DMS153 treated with DMSO at 0.1 percent for 48 hours (cell line): ENCODE results near the gene CDH22.
A peak's percentile ranks its signal among the peaks of the same experiment; 100 is the strongest.

Source experiments
- DNase-seq: peaks from one replicate; lab custom pipeline; 2025; ENCODE audit not compliant: unreplicated experiment; lab: John Stamatoyannopoulos, UW

CDH22 gene, protein sequence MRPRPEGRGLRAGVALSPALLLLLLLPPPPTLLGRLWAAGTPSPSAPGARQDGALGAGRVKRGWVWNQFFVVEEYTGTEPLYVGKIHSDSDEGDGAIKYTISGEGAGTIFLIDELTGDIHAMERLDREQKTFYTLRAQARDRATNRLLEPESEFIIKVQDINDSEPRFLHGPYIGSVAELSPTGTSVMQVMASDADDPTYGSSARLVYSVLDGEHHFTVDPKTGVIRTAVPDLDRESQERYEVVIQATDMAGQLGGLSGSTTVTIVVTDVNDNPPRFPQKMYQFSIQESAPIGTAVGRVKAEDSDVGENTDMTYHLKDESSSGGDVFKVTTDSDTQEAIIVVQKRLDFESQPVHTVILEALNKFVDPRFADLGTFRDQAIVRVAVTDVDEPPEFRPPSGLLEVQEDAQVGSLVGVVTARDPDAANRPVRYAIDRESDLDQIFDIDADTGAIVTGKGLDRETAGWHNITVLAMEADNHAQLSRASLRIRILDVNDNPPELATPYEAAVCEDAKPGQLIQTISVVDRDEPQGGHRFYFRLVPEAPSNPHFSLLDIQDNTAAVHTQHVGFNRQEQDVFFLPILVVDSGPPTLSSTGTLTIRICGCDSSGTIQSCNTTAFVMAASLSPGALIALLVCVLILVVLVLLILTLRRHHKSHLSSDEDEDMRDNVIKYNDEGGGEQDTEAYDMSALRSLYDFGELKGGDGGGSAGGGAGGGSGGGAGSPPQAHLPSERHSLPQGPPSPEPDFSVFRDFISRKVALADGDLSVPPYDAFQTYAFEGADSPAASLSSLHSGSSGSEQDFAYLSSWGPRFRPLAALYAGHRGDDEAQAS

DNA sequence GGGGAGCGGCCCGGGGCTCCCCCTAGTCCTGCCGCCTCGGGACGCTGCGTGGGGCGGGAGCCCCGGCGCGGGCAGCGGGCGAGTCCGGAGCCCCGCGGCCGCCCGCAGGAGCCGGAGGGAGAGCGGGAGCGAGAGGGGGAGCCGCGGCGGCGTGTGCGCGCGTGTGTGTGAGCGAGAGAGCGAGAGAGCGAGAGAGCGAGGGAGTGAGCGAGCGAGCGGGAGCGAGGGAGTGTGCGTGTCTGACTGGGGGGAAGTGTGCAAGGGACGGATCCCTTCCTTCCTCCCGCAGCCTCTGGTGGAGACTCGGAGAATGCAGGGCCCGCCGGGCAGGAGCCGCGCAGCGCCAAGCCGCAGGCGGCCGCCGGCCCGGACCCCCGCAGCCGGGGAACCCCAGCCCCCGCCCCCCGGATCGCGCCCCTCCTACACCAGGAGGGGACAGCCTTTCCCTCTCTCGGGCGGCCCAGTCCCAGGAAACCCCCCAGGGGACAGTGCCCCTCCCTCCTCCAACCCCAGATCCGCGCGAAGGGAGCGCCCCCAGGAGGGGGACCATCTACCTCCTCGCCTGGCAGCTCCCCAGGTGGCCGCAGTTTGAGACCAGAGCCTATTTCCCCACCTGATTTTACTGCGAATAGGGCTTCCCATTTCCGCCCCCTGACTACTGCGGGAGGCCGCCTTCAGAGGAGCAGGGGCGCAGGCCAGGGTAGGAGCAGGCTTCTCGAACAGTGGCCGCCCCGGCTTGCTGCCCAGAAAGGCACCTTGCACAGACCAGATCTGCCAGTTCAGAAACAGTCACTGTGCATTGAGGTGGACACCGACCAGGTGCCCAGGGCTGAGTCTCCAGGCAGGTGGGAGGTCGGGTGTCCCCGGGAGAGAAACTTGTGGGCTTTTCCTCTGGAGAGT lies at the start of gene CDH22:
TSS of gene CDH22 (minus strand) at position 241 of the 900 bp plus-strand sequence. CDS start 57,204 bp downstream, outside the sequence.
- peak; percentile 6 for DNase-seq

DNA sequence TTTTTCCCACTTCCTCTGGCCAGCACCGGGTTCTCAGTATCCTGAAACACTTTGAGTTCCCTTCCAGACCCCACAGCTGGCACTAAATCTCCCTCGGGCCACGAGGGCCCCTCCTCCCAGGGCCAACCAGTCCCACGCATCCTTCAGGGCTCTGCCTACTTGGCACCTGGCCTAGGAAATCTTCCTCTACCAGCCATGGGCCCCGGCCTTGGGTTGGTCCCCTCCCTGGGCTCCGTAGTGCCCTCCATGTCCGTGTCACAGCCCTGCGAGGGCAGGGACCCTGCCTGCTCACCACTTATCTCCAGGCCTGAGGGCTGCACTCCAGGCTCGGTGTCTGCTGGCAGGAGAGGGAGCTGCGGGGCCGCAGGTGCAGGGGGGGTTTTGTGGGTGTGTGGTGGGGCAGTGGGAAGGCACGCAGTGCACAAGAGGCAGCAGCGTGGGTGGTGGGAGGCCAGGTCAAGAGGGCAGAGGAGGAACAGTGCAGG lies 48.8 kb upstream of the CDH22 start:
- DNase-seq = no peak

DNA sequence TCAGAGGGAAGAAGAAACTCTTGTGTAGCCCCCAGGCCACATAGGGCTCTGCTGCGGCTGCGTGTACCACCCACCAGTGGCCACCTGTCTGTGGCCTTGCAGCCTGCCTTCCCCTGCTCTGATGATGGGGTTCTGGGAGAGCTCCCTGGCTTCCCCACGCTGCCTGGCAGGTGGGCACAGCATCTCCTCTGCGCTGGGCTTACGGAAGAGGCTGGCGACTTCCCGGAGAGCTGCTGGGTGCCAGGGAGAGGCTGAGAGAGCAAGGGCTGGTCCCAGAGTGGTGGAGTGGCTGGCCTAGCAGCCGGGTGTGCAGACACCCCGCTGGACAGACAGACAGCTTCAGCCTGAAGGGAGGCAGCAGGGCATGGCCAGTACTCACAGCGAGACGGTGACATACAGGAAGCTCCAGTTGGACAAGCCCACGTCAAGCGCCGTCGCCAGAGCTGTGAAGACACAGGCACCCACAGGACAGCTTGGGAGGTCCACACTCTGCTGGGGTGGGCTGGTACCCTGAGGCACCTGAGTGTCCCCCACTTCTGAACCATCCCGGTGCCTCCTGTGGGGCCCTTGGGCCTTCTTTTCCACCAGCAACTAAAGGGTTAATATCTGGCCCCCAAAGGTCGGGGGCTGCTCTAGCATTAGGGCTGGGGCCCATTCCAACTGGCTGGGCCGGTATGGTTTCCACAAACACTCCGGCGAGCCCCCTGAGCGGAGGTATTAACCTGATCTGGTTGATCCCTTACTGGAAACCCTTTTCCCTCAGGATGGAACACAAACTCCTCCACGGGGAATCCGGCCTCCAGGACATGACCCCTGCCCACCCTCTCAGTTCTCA lies 48.1 kb upstream of the CDH22 start:
- no peak for DNase-seq

DNA sequence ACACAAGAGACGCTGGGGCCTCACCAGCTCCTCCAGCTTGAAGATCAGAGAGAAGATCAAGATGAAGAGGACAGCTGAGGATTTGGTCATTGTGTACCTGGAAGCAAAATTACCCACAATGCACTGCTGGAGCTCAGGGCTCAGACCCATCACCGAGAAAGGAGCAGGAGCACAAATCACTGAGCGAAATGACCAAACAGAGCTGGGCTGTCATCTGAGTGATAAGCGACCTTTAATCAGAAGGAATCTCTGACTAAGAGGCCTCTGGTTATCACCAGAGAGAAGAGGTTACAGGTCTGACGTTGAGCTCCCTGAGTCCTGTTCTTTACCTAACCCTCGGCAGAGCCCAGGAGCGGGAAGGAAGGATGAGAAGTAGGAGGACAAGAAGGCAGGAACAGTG lies 47.5 kb upstream of the CDH22 start:
- DNase-seq = no peak

DNA sequence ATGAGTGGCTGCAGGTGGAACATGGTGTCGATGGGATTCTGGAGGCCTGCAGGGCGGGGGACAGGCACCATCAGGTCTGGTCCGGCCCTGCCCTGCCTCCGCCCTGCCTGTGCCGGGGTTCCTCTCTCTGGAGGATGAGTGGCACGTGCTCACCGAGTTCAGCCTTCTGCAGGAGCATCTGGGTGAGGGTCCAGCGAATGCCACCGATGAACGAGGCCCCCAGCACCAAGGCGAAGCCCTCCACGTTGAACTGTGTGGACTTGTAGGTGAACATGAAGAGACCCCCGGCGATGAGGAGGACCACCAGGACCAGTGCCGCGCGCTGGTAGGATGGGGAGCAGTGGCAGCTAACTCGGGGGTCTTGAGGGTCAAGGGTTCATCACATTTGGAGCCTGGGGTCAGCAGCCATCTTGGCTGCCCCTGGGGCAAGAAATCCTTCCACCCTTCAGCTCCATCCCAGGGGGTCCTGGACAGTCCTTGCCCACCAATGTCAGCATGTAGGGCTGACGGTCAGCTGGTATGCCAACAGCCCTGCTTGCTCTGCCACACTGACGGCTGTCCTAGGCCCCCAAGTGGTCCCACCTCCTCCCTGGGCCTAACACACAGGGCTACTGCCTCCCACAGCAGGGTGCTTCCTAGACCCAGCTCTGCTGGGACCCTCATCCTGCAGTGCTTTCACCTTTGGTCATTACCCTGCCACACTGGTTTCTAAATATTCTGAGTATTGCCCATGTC lies 46.8 kb upstream of the CDH22 start:
- DNase-seq = no peak

DNA sequence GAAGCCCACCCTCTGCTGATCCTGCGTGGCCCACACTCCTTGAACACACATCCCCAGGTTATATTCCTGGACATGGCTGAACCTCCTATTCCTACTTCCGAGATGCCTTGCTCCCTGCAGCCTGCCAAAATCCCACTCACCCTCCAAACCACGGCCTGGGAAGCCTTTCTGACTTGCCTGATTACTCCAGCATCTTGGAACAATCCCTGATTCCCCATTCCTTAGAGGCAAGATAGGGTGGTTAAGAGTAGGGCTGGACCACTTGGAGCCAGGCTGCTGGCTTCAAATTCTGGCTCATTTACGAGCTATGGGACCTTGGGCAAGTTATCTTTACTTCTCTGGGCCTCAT lies 45.9 kb upstream of the CDH22 start:
- no peak for DNase-seq

DNA sequence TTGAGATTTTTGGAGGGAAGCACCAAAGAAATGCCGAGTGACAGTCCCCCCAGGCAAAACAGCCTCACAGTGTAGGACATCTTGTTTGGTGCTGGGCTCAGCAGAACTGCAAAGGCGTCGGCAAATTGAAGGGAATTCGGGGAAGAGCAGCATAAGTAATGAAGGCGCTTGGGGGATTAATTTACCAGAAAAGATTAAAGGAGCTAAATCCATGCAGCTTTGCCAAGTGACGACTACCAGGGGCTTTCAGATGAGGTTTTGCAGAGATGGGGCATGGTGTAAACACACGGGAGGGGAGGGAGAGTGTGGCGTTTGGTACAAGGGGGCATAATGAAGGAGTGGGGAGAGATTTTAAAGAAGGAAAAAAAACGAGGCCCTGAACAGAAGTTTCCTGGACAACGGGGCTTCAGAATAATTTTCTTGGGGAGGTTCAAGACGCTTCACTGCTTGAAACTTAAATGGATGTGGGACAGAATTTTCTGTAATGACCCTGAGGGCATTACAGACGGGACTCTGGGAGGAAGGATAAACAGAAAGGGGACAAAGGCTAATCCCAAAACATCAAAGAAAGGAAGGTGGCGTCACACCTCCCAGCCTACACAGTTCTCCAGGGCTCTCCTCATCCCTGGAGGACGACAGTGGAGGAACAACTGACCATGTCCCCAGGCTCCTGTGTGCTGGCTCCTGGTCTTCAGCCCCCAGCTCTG lies 45.4 kb upstream of the CDH22 start:
- no peak for DNase-seq

DNA sequence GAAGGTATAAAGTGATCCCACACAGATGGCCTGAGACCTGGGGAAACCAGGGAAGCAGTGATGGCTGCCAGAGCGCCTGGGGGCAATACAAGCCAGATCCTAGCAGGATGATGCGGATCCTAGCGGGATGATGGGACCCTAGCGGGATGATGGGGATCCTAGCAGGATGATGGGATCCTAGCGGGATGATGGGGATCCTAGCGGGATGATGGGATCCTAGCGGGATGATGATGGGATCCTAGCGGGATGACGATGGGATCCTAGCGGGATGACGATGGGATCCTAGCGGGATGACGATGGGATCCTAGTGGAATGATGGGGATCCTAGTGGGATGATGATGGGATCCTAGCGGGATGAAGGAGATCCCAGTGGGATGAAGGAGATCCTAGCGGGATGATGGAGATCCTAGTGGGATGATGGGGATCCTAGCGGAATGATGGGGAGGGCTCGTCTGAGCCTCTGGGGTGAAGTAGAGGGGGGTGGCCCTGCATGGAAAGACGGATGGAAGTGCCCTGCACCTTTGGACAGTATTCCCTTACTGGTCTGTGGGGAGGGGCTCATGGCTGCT lies 44.2 kb upstream of the CDH22 start:
- DNase-seq = no peak

DNA sequence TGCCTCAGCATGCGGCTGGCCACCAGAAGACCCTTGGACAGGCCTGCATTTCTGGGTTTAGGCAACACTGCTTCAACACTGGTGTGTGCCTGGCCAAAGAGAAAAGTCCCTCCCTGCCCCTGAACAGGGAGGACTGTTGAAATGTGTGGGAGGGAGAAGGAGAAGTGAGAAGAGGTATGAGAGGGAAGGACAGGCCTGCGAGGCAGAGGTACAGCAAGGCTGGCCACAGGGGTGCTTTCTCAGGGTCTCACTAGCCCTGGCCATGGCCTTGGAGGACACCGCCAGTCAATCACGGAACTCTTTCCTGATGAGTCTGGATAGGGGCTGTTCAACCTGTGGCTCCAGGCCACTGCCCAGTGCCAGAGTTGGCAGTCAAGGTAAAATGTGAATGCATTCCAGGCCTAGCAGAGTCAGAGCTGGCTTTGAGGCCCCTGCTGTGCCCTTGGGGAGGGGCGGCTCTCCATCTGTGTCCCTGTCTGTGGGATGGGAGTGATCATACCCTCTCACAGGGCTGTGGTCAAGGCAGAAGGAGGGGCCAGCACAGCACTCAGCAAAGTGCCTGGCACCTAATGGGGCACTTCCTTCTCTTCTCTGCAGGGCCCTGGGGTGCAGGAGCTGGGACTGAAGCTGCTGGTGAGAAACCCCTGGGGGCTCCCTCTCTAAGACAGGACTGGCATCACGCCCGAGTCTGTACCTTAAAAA lies 43.2 kb upstream of the CDH22 start:
- DNase-seq = no peak

DNA sequence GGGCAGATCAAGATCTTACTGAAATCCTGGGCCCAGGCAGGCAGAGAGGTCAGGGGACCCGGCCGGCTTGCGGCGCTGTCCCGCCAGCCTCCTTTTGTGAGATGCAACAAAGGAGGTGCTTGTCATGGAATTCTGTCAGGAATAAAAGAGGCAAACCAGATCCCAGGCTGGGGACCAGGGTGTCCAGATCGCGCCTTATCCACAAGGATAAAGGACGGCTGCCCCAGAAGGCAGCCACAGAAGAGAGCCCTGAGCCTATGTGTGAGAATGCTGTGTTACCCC lies 42.6 kb upstream of the CDH22 start:
- no peak for DNase-seq

DNA sequence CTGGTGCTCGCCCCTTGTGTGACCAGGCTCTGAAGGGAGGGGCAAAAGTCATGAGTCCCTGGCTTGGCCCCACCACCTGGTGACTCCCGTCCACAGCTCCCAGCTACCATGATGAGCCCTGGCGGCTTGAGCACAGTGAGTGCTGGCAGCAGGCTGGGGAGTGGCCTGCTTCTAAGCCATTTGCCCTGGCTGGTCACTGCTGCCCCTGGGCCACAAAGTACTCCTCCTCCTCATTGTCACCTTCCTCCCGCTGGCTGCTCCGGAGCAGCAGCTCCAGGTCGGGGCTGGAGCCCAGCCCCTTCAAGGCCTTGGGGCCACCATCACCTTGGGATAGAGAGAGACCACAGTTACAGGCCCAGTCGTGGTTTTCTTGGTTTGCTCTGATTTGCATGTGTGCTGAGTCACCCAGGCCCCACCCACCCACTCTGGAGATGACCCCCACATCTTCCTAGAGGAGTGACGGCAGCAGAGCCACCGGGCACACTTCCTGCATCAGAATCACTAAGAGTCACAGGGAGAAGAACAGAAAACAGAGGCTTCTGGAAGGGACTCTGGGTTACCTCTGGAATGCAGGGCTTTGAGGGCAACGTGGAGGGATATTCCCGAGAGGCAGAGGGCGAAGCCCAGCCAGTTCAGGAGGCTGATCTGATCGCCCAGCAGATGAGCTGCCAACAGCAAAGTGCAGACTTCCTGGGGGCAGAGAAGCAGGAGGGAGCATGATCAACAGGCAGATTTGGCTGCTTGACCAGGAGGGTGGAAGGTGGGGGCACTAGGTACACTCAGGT lies 42.1 kb upstream of the CDH22 start:
- DNase-seq = no peak

DNA sequence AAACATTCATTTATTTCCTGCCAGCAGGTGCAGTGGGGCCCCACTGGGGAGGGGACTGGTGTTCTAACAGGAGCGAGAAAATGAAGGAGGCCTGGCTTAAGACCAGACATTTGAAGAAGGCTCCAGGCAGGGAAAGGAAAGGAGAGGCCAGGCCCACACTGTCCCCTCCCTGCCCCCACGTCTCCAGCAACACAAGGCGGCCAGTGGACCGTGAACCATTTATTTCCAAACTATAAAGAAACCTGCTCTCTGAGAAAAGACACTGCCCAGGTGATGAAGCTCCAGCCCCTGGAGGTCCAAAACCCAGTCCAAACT lies 41.4 kb upstream of the CDH22 start:
- no peak for DNase-seq

DNA sequence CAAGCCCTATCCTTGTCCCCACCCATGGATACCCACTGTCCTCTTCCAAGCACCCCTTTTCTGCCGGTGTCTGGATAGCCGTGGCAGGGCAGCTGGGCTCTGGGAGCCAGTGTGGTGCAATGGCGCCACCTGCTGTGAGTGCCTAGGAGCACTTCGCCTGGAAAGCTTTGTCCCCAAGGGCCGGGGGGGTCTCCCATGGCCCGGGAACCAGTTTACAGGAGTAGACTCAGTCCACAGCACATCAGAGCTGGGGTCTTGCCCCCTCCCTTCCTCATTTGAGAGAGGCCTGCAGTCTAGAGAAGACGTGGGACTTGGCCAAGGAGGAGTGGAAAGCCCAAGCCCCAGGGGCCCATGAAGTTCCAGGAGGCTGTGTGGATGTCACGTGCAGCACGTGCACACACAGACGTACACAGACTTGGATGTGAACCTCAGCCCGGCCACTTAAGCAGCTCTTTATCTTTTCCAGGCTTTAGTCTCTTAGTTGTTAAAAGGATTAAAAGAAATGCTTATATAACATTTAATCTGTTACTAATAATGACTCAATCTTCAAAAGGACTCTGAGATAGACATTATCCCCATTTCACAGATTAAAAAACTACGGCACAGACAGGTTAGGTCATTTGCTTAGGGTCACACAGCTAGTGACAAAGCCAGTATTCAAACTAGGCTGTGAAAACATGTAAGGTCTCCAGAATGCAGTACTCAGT lies 40.9 kb upstream of the CDH22 start:
- no peak for DNase-seq

DNA sequence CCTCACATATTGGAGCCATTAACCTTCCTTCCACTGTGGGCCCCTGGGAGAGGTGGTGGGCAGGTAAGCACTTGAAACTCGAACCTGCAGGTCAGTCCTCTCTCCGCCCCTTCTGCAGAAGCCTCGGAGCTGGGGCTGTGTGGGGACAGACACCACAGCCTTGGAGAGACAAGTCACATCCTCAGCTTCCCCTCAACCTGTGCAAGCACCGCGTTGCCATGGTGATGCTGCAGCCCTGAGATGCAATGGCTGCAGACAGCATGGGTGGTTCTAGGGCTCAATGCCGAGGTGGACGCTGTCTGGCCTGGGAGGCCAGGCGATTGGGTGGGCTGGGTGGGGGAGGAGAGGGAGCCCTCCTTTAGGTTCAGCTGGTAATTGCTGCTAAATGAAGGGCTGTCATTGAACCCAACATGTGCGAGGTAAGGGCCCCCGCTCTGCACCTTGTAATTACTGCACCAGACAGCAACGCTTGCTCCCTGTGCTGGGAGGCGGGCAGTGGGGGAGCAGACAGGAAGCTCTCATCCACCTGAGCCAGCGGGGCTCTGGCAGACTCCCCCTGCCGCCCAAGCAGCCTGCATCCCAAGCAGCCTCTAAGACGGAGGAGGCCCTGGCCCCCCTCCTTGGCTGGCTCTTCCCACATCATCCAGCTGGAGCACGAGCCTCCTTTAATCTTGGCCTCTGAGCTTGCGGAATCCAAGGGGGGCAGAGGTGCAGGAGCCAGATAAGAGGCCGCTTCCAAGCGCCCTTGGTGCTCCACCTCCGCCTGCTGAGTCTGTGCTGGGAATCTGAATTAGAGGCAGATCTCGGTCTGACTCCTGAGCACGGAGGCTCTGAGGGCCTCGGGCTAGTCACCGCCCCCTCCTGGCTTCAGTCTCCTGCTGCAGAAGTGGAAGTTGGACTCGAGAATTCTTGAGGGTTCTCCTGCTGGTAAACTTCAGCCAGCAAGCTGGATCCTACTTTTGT lies 39.8 kb upstream of the CDH22 start:
- DNase-seq = no peak

DNA sequence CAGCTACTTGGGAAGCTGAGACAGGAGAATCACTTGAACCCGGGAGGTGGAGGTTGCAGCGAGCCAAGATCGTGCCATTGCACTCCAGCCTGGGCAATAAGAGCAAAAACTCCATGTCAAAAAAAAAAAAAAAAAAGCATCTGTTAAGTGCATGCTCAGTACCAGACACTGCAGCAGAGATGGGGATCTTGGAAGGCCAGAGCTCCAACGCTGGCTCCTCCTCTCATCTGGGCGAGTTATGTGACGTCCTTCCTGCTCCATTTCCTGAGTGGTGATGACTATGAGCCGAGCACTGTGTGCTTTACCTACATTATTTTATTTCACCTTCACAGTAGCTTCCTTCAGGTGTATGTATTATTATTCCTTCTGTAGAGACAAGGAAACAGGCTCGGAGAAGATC lies 38.5 kb upstream of the CDH22 start:
- no peak for DNase-seq
